DMS 273 treated with DMSO at 0.1 percent for 48 hours (cell line): ENCODE data around the gene NOX3.
"Not testable (repeated sequence)": the region's sequence is repeated elsewhere in the genome, so short reads cannot be mapped to it uniquely, and the experiment has no call there.

Source experiments
- DNase-seq: peaks from one replicate; lab custom pipeline; 2025; lab: John Stamatoyannopoulos, UW

Gene NOX3

DNA sequence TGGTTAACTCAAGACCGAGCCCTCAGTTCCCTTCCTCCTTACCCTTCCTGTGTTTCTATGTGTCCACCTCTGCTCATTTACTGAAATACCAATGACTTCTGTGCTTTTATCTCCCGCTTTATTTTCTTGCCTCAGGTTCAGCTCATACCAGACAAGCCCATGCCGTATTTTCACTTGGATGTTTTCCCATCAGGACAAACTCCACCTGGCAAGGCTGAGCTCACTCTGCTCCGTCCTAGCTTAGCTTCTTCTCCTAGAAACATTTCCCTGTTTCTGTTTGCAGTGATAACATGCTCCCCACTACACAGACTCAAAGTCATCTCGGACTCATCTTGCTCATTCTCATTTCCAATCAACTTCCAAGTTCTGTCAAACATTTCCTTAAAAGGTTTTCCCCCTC is 84.4 kb downstream of the NOX3 start:
- no peak for DNase-seq

DNA sequence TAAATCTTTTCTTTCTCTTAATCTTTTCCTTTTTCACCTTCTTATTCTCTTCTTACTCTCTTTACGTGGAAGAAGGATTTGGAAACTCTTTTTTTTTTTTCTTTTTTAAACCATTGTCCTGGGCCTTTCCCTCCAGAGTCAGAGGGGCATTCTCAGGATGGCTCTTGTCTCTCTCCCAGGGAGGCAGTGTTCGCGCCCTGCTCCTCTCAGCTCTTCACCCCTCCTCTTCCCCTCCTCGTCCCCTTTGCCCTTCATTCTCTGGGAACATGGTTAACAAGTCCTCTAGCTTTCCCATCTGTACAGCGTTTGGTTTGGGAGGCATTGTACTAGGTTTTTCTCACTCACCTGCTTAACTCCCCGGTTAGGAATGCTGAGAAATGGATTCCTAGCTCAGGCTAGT is 89.3 kb downstream of the NOX3 start:
- no peak for DNase-seq

DNA sequence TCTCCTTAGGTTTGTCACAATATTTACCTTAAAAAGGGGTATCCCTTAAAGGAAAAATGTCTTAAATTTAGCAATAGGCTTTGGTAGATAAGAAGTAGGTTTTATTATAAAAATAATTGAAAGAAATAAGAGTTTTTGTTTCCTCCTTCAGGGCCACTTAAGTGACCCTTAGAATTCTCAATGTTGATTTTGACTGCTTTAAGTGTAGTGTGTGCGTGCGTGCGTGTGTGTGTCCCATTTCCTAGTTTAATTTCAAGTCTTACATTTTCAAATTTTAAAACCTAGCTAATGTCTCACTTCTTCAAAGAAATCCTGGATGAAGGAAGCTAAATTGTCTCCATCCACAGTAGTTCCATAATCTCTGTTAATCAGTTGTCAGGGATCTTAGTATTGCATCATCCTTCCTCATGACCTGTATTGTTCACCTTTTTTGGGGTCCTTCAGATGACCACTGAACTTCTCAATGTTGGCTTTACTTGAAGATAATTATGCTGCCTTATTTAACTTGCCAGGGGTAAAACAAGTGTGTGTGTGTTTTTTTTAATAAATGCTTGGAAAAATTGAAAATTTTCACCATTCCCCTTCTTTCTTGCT is 90.7 kb downstream of the NOX3 start:
- DNase-seq = no peak

DNA sequence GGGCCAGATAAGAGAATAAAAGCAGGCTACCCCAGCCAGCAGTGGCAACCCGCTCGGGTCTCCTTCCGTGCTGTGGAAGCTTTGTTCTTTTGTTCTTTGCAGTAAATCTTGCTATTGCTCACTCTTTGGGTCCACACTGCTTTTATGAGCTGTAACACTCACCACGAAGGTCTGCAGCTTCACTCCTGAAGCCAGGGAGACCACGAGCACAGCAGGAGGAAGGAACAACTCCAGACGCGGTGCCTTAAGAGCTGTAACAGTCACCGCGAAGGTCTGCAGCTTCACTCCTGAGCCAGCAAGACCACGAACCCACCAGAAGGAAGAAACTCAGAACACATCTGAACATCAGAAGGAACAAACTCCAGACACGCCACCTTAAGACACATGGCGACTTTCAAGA is 91.6 kb downstream of the NOX3 start:
- DNase-seq = not testable (repeated sequence)

DNA sequence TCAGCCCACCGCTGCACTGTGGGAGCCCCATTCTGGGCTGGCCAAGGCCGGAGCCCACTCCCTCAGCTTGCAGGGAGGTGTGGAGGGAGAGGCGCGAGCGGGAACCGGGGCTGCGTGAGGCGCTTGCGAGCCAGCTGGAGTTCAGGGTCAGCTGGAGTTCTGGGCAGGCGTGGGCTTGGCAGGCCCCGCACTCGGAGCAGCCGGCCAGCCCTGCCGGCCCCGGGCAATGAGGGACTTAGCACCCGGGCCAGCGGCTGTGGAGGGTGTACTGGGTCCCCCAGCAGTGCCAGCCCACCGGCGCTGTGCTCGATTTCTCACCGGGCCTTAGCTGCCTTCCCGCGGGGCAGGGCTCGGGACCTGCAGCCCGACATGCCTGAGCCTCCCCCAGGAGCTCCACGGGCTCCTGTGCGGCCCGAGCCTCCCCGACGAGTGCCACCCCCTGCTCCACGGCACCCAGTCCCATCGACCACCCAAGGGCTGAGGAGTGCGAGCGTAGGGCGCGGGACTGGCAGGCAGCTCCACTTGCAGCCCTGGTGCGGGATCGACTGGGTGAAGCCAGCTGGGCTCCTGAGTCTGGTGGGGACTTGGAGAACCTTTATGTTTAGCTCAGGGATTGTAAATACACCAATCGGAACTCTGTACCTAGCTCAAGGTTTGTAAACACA is 92.5 kb downstream of the NOX3 start:
- not testable (repeated sequence) for DNase-seq

DNA sequence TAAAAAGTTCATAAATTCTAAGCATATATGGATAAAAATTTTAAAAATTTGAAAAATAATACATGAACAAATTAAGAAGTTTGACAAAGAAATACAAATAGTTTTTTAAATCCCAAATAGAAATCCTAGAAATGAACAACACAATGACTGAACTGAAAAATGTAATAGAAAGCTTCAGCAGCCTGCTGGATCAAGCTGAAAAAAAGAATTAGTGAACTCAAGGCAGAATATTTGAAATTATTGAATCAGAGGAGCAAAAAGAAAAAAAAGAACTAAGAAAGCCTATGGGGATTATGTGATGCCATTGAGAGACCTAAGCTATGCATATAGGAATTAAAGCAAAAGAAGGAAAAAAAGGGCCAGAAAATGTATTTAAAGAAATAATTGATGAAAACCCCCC is 101.5 kb downstream of the NOX3 start:
- no peak for DNase-seq

DNA sequence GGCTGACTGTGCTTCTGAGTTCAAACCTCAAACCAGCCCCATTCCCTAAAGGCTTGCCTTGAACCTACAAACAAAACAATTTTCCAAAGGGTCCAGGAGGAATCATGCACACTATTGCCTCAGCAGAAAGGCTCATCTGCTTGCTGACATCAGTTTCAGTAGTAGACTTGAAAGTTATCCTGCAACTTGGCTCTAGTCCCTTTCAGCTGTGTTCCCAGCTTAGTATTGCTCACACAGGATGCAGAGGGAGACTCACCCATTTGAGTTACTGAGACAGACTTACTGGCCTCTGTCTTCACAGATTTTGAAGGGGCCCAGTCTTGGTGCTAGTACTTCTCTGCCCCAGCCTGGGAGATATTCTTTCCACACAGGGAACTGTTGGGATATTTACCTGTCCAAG is 102.8 kb downstream of the NOX3 start:
- DNase-seq = no peak

DNA sequence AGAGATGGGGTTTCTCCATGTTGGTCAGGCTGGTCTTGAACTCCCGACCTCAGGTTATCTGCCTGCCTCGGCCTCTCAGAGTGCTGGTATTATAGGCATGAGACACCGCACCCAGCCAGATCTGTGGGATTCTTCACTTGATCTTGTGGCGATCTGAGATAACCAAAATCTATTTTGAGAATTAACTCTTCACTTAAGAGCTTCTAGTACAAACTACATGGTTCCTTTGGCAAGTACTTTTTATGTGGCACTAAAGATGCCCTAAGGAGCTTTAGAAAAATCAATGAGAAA is 103.6 kb downstream of the NOX3 start:
- no peak for DNase-seq

DNA sequence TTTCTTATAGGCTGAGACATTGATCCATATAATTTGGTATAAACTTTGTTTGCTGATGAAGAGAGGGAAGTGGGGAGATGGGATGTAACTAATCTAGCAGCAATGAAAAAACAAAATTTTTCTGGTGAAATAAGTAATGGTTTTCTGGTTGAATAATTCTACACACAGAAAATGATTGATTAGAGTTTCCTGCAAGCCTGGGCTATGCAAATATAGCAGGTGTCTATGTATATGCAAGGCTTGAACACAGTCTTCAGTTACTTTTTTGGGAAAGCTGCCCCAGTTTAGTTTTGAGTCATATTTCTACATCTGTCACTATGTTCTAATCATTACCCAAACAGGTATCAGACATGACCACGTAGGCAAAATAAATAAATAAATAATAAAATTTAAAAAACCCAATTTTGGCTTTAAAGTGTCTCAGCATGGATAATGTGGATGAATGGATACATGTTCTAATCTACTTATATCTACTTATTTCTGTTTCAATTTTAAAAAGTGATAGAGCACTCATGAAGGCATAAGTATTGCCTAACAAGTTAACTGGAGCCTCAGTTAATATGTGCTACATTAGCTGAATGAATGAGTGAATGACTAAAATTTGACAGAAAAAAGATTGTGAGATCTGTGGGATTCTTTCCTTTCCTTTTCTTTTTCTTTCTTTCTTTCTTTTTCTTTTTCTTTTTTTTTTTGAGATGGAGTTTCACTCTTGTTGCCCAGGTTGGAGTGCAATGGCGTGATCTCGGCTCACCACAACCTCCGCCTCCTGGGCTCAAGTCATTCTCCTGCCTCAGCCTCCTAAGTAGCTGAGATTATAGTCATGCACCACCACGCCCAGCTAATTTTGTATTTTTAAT is 104.1 kb downstream of the NOX3 start:
- no peak for DNase-seq

DNA sequence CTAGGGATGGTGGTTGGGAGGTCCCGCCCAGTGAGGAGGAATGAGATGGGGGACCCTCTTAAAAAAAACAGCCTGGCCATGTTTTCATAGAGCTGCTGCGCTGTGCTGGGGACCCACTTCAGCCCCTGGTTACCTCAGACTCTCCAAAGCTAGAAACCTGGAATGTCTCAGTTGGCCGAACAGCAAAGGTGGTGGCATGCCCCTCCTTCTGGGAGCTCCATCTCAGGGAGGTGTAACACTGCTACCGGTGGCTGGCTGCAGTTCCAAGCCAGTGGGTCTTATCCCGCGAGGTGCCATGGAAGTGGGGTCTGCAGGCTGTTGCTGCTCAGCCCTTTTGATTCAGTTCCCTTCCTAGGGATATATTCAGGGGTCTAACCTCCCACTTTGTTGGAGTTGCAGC is 105.7 kb downstream of the NOX3 start:
- DNase-seq = no peak

DNA sequence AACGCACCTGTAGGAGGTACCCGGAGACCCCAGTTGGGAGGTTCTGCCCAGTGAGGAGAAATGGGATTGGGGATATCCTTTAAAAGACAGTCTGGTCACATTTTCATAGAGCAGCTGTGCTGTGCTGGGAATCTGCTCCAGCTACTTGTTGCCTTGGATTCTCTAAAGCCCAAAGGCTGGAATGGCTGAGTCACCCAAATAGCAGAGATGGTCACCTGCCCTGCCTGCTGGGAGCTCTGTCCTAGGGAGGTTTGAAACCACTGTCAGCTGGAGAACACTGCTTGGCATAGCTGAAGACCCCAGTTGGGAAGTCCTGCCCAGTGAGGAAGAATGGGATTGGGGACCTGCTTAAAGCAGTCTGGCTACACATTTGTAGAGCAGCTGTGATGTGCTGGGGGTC is 106.5 kb downstream of the NOX3 start:
- no peak for DNase-seq

DNA sequence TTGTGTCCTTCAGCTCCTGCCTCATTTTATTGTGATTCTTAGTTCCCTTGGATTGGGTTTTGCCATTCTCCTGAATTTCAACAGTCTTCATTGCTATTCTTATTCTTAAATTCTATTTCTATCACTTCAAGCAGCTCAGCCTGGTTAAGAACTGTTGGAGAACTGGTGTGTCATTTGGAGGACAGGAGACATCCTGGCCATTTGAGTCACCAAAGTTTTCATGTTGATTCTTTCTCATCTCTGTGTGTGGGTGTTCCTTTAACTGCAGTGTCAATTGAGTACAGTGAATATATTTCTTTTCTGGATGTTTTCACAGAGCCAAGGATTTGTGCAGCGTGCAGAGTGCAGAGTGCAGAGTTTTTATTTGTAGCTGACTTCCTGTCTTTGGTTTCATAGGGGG is 107.8 kb downstream of the NOX3 start:
- no peak for DNase-seq

DNA sequence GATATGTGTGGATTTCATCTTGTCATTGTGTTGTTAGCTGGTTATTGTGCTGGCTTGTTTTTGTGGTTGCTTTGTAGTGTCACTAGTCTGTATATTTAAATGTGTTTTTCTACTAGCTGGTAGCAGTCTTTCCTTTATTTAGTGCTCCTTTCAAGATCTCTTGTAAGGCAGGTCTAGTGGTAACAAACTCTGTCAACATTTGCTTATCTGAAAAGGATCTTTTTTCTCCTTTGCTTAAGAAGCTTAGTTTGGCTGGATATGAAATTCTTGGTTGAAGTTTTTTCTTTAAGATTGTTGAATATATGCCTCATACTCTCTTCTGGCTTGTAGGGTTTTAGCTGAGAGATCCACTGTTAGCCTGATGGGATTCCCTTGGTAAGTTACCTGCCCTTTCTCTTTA is 108.7 kb downstream of the NOX3 start:
- no peak for DNase-seq
